Measurements from ENCODE around the gene MEX3C.

The MEX3C gene

GRCh38 chr18:51197661-51198424 lies at the start of gene MEX3C:
TSS of gene MEX3C (minus strand) at chr18:51197681. CDS start at chr18:51197320, 361 bp downstream.
- TF ChIP-seq CTCF (conservative IDR thresholded peaks at IDR 0.05) = peak; percentile 20; the same call in 1 of the 2 replicates
- H3K27ac ChIP-seq = peak within 1 kb of the TSS; percentile 97

GRCh38 chr18:51241226-51241625 lies 43.7 kb upstream of the MEX3C start:
- H3K27ac ChIP-seq = no peak overlapping the region
- TF ChIP-seq CTCF (conservative IDR thresholded peaks at IDR 0.05) = no peak

GRCh38 chr18:51236225-51236624 lies 38.7 kb upstream of the MEX3C start:
- no peak overlapping the region for H3K27ac ChIP-seq
- TF ChIP-seq CTCF (conservative IDR thresholded peaks at IDR 0.05) = no peak

- no peak for TF ChIP-seq CTCF (conservative IDR thresholded peaks at IDR 0.05)
- H3K27ac ChIP-seq = no peak overlapping the region
Observed at GRCh38 chr18:51235009-51235789, 37.7 kb upstream of the MEX3C start.

- H3K27ac ChIP-seq = no peak overlapping the region
- TF ChIP-seq CTCF (conservative IDR thresholded peaks at IDR 0.05) = no peak
Observed at GRCh38 chr18:51234117-51235008, 36.9 kb upstream of the MEX3C start.

- TF ChIP-seq CTCF (conservative IDR thresholded peaks at IDR 0.05) = no peak
- no peak overlapping the region for H3K27ac ChIP-seq
Observed at GRCh38 chr18:51229328-51229727, 31.8 kb upstream of the MEX3C start.

GRCh38 chr18:51227660-51228059 lies 30.2 kb upstream of the MEX3C start:
- no peak overlapping the region for H3K27ac ChIP-seq
- TF ChIP-seq CTCF (conservative IDR thresholded peaks at IDR 0.05) = no peak
